Liver (tissue), 9 donors: Measurements from ENCODE around the gene METTL25. TPM values are rescaled to one million over a fixed set of nuclear protein-coding genes. Genes with fewer than 3 reads are reported as not detected.

Experiments used
- DNase-seq: peaks from one replicate; pipeline ENCODE4 v3.0.0-alpha.2; 2017; ENCODE audit warnings: low spot score
- H3K27ac ChIP-seq, 2 donors: one replicate each; pipeline ENCODE4 v1.7.0; 2013; ENCODE audit warnings: inconsistent platforms in 2 of 2, low read length in 2 of 2, control low read depth in 1 of 2, low read depth in 1 of 2, mild to moderate bottlenecking in 1 of 2
- H3K27me3 ChIP-seq, 4 donors: one replicate each; pipeline versions ENCODE4 v1.6.1 to v1.7.0; 2013; ENCODE audit warnings: low read length in 3 of 4, inconsistent platforms in 1 of 4, mild to moderate bottlenecking in 1 of 4, moderate library complexity in 1 of 4; ENCODE audit not compliant: control insufficient read depth in 4 of 4, insufficient read depth in 4 of 4
- H3K36me3 ChIP-seq, 4 donors: one replicate each; pipeline versions ENCODE4 v1.6.1 to v1.7.0; 2013; ENCODE audit warnings: low read length in 3 of 4, mild to moderate bottlenecking in 3 of 4, low read depth in 1 of 4, moderate library complexity in 1 of 4; ENCODE audit not compliant: control insufficient read depth in 4 of 4, insufficient read depth in 3 of 4
- H3K4me1 ChIP-seq, 4 donors: one replicate each; pipeline versions ENCODE4 v1.6.1 to v1.7.0; 2013; ENCODE audit warnings: low read length in 3 of 4, mild to moderate bottlenecking in 3 of 4, moderate library complexity in 1 of 4; ENCODE audit not compliant: control insufficient read depth in 4 of 4, insufficient read depth in 4 of 4
- H3K4me3 ChIP-seq, 3 donors: one replicate each; pipeline versions ENCODE4 v1.6.1 to v1.7.0; 2013; ENCODE audit warnings: low read length in 3 of 3, control low read depth in 1 of 3, low read depth in 1 of 3, mild to moderate bottlenecking in 1 of 3
- H3K9ac ChIP-seq, 2 donors: one replicate each; pipeline ENCODE4 v1.7.0; 2013; ENCODE audit warnings: low read length in 2 of 2, mild to moderate bottlenecking in 2 of 2, moderate library complexity in 2 of 2, control low read depth in 1 of 2, low read depth in 1 of 2
- H3K9me3 ChIP-seq, 4 donors: one replicate each; pipeline versions ENCODE4 v1.6.1 to v1.7.0; 2013; ENCODE audit warnings: low read length in 3 of 4; ENCODE audit not compliant: control insufficient read depth in 4 of 4
- EGR1 ChIP-seq, 2 donors: IDR thresholded peaks; 2 replicates each; pipeline ENCODE4 v1.6.1; 2016 to 2018; ENCODE audit warnings: antibody characterized with exemption in 2 of 2, low read depth in 2 of 2
- FOXA1 ChIP-seq: IDR thresholded peaks from 2 replicates; pipeline ENCODE4 v1.6.1; 2016; ENCODE audit warnings: antibody characterized with exemption
- GABPA ChIP-seq, 2 donors: IDR thresholded peaks in 1 of 2; conservative IDR thresholded peaks in 1 of 2; 2 replicates each; pipeline ENCODE4 v1.6.1; 2016; ENCODE audit warnings: antibody characterized with exemption in 2 of 2, mild to moderate bottlenecking in 1 of 2, moderate library complexity in 1 of 2
- HNF4A ChIP-seq, 2 donors: conservative IDR thresholded peaks; 2 replicates each; pipeline ENCODE4 v1.6.1; 2016; ENCODE audit warnings: antibody characterized with exemption in 2 of 2, mild to moderate bottlenecking in 2 of 2
- HNF4G ChIP-seq: IDR thresholded peaks from 2 replicates; pipeline ENCODE4 v1.6.1; 2016; ENCODE audit warnings: antibody characterized with exemption
- JUND ChIP-seq, 2 donors: IDR thresholded peaks; 2 replicates each; pipeline ENCODE4 v1.6.1; 2016; ENCODE audit warnings: antibody characterized with exemption in 2 of 2
- NR2F2 ChIP-seq: IDR thresholded peaks from 2 replicates; pipeline ENCODE4 v1.6.1; 2016; ENCODE audit warnings: antibody characterized with exemption
- SP1 ChIP-seq: IDR thresholded peaks from 2 replicates; pipeline ENCODE4 v1.6.1; 2018; ENCODE audit warnings: antibody characterized with exemption, mild to moderate bottlenecking
- TAF1 ChIP-seq: conservative IDR thresholded peaks from 2 replicates; pipeline ENCODE4 v1.6.1; 2016; ENCODE audit warnings: antibody characterized with exemption, mild to moderate bottlenecking
- YY1 ChIP-seq: IDR thresholded peaks from 2 replicates; pipeline ENCODE4 v1.6.1; 2016; ENCODE audit warnings: antibody characterized with exemption, mild to moderate bottlenecking
- WGBS: extraction: QIAGEN DNeasy Blood & Tissue Kit; methylation state at CpG from one replicate; pipeline ENCODE4 v1.1.7; 2013; 5-methylcytosine and 5-hydroxymethylcytosine counted together
- polyA plus RNA-seq, 2 donors: library from polyadenylated mRNA; stranded (reverse) in 1 of 2; unstranded in 1 of 2; fragments of 200-250 nt in 1 of 2; fragments of >200 nt in 1 of 2; fragmentation: Nextera tagmentation in 1 of 2; extraction: Ambion mirVana in 1 of 2; gene quantifications; one replicate each; pipeline versions ENCODE4 v1.2.1 to v1.2.3, GENCODE V29; 2013 to 2015
- total RNA-seq, 2 donors: library from RNA; depleted of rRNA; stranded (reverse); fragments of >200 nt; gene quantifications; one replicate each; pipeline ENCODE4 v1.2.3, GENCODE V29; 2014
- TF ChIP-seq, protein P1 (sequence below): fragments of 150-350 bp; IDR thresholded peaks from 2 replicates; pipeline ENCODE4 v1.5.1; 2017; ENCODE audit warnings: improper control_type of control experiment, low read depth, low read length; ENCODE audit not compliant: missing input control
- TF ChIP-seq, protein P2 (sequence below): IDR thresholded peaks from 2 replicates; pipeline ENCODE4 v1.6.1; 2016; ENCODE audit warnings: antibody characterized with exemption
- TF ChIP-seq, protein P3 (sequence below): IDR thresholded peaks from 2 replicates; pipeline ENCODE4 v1.6.1; 2016; ENCODE audit warnings: antibody characterized with exemption, mild to moderate bottlenecking
- TF ChIP-seq, protein P4 (sequence below): IDR thresholded peaks from 2 replicates; pipeline ENCODE4 v1.6.1; 2016; ENCODE audit warnings: antibody characterized with exemption
- TF ChIP-seq, protein P5 (sequence below): IDR thresholded peaks from 2 replicates; pipeline ENCODE4 v1.6.1; 2016; ENCODE audit warnings: antibody characterized with exemption
- donor health status: healthy.
- donor health status: healthy.
- donor health status: healthy.
- donor health status: healthy.
- donor health status: healthy.

Gene METTL25
- total and polyA plus RNA-seq, 4 donors: 1.5 to 13.4 (median 9.6) TPM

DNA sequence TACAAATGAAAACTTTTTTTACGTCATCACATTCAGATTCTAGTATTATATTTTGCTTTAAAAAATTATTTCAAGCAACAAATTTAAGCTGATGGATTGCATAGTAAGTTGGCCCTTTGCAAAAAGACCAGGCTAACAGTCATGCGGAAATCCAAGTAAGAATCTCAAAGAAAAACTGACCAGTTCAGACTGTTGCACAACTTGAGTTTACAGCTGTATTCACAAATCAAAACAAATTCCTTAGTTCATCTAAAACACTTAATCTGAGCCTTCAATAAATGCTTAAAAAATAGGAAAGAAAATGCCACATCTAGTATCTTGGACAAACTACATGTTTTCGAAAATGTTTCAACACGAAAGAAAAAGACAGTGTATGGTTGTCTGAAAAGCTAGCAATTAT lies 989 bp upstream of the METTL25 start:
- Histone ChIP-seq H3K4me3 (peak overlapping the region; percentile 71 to 99 (median 98)), H3K27me3 (no peaks in the 10 kb centered on the region), H3K9ac (peak overlapping the region; percentile 94 to 100), H3K36me3 (peaks cover 3 to 32% (median 23%) of the 10 kb centered on the region in 4 donors), H3K4me1 (peaks cover 5 to 32% (median 30%) of the 10 kb centered on the region in 4 donors), H3K9me3 (no peaks in the 10 kb centered on the region), H3K27ac (peak overlapping the region; percentile 13 to 98)
- DNase-seq: no peak
- WGBS: 38% methylated on average over 4 of the region's 4 CpGs
- TF ChIP-seq FOXA1 (no peak), JUND (IDR thresholded peaks at IDR 0.05) (no peak), HNF4G (no peak), TAF1 (no peak), YY1 (no peak), HNF4A (conservative IDR thresholded peaks at IDR 0.05) (no peak), SP1 (no peak), NR2F2 (no peak), EGR1 (IDR thresholded peaks at IDR 0.05; ENCODE audit: low read depth in 2 of 2) (no peak)
- TF ChIP-seq, protein P1, sequence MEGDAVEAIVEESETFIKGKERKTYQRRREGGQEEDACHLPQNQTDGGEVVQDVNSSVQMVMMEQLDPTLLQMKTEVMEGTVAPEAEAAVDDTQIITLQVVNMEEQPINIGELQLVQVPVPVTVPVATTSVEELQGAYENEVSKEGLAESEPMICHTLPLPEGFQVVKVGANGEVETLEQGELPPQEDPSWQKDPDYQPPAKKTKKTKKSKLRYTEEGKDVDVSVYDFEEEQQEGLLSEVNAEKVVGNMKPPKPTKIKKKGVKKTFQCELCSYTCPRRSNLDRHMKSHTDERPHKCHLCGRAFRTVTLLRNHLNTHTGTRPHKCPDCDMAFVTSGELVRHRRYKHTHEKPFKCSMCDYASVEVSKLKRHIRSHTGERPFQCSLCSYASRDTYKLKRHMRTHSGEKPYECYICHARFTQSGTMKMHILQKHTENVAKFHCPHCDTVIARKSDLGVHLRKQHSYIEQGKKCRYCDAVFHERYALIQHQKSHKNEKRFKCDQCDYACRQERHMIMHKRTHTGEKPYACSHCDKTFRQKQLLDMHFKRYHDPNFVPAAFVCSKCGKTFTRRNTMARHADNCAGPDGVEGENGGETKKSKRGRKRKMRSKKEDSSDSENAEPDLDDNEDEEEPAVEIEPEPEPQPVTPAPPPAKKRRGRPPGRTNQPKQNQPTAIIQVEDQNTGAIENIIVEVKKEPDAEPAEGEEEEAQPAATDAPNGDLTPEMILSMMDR: no peak
- TF ChIP-seq, protein P2, sequence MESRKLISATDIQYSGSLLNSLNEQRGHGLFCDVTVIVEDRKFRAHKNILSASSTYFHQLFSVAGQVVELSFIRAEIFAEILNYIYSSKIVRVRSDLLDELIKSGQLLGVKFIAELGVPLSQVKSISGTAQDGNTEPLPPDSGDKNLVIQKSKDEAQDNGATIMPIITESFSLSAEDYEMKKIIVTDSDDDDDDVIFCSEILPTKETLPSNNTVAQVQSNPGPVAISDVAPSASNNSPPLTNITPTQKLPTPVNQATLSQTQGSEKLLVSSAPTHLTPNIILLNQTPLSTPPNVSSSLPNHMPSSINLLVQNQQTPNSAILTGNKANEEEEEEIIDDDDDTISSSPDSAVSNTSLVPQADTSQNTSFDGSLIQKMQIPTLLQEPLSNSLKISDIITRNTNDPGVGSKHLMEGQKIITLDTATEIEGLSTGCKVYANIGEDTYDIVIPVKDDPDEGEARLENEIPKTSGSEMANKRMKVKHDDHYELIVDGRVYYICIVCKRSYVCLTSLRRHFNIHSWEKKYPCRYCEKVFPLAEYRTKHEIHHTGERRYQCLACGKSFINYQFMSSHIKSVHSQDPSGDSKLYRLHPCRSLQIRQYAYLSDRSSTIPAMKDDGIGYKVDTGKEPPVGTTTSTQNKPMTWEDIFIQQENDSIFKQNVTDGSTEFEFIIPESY: no peak
- TF ChIP-seq, protein P3, sequence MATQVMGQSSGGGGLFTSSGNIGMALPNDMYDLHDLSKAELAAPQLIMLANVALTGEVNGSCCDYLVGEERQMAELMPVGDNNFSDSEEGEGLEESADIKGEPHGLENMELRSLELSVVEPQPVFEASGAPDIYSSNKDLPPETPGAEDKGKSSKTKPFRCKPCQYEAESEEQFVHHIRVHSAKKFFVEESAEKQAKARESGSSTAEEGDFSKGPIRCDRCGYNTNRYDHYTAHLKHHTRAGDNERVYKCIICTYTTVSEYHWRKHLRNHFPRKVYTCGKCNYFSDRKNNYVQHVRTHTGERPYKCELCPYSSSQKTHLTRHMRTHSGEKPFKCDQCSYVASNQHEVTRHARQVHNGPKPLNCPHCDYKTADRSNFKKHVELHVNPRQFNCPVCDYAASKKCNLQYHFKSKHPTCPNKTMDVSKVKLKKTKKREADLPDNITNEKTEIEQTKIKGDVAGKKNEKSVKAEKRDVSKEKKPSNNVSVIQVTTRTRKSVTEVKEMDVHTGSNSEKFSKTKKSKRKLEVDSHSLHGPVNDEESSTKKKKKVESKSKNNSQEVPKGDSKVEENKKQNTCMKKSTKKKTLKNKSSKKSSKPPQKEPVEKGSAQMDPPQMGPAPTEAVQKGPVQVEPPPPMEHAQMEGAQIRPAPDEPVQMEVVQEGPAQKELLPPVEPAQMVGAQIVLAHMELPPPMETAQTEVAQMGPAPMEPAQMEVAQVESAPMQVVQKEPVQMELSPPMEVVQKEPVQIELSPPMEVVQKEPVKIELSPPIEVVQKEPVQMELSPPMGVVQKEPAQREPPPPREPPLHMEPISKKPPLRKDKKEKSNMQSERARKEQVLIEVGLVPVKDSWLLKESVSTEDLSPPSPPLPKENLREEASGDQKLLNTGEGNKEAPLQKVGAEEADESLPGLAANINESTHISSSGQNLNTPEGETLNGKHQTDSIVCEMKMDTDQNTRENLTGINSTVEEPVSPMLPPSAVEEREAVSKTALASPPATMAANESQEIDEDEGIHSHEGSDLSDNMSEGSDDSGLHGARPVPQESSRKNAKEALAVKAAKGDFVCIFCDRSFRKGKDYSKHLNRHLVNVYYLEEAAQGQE: no peak
- TF ChIP-seq, protein P4, sequence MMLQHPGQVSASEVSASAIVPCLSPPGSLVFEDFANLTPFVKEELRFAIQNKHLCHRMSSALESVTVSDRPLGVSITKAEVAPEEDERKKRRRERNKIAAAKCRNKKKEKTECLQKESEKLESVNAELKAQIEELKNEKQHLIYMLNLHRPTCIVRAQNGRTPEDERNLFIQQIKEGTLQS: no peak
- TF ChIP-seq, protein P5, sequence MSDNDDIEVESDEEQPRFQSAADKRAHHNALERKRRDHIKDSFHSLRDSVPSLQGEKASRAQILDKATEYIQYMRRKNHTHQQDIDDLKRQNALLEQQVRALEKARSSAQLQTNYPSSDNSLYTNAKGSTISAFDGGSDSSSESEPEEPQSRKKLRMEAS: no peak

DNA sequence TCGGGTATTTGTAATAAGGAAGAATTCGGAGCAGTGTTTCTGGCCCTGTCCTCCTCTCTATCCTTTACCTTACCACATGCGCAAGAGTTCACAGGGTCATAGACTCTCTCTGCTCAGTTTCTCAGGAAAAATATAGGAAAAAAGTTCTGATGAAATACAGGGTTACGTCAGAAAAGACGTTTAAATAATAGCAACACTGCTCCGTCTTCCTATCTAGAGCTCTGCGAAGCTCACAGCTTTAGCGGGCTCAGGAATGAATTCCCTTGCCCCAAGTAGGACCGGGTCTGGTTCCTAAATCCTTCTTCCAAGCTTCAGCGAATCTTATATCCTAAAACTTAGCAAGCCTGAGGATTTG lies 507 bp upstream of the METTL25 start:
- H3K4me1 ChIP-seq: peaks cover 5 to 32% (median 30%) of the 10 kb centered on the region in 4 donors
- H3K4me3 ChIP-seq: peak overlapping the region; percentile 71 to 99 (median 98)
- no peak for DNase-seq
- H3K9ac ChIP-seq: peak overlapping the region; percentile 94 to 100
- TF ChIP-seq, protein P4: no peak
- TF ChIP-seq HNF4G: no peak
- no peak for TF ChIP-seq GABPA (IDR thresholded peaks at IDR 0.05 in 1 of 2, conservative IDR thresholded peaks at IDR 0.05 in 1 of 2)
- no peak for TF ChIP-seq YY1
- TF ChIP-seq, protein P5: no peak
- TF ChIP-seq SP1: no peak
- no peaks in the 10 kb centered on the region for H3K9me3 ChIP-seq
- H3K36me3 ChIP-seq: peaks cover 2 to 27% (median 19%) of the 10 kb centered on the region in 4 donors
- H3K27ac ChIP-seq: peak overlapping the region; percentile 96 to 98
- no peaks in the 10 kb centered on the region for H3K27me3 ChIP-seq
- WGBS: under 1% methylated on average over 10 of the region's 10 CpGs
